ENCODE measurements around the gene MARCKS.

Gene MARCKS

DNA sequence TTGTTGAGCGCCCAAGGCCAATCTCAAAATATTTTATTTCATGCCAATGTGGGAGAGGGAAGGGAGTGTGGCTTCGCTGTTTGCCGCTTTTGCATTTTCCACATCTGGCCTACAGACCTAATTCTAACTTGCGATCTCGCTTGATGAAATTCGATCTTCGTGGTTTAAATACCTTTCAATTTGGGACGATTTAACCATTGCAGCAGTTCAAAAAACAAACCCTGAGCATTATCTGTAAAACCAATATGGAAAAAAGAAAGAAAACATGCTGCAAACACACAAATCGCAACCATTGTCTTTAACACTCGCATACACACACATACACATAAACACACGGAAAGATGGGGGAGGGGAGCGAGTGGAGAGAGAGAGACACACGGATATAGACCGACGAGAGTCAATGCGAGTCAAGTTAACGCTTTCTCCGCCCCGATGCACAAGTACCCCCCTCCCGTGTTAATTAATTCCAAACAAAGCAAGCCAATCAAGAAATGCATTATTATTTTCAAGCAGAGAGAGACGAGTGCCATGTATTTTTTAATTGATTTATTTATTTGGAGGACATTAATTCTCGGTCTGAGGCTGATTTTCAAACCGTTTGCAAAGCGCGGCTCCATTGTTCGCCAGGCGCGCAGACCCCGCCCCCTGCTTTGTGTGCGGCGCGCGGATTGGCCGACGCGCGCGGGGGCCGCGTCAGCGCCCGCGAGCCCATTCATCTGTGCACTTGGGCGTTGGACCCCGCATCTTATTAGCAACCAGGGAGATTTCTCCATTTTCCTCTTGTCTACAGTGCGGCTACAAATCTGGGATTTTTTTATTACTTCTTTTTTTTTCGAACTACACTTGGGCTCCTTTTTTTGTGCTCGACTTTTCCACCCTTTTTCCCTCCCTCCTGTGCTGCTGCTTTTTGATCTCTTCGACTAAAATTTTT is at the start of gene MARCKS:
MARCKS (plus strand) TSS at position 721 of the 931 bp plus-strand sequence. CDS start 401 bp downstream, outside the sequence.
- DNase-seq (ENCODE audit: low spot score) = peak; percentile 87

GRCh38 chr6:113809826-113810225 is 47.3 kb upstream of the MARCKS start:
- DNase-seq (ENCODE audit: low spot score) = no peak

GRCh38 chr6:113813142-113813541 is 44.0 kb upstream of the MARCKS start:
- peak; percentile 74 for DNase-seq (ENCODE audit: low spot score)

- no peak for DNase-seq (ENCODE audit: low spot score)
These were observed 38.6 kb upstream of the MARCKS start for GRCh38 chr6:113818578-113818977.

GRCh38 chr6:113819169-113819830 is 37.8 kb upstream of the MARCKS start:
- DNase-seq (ENCODE audit: low spot score) = no peak

DNA sequence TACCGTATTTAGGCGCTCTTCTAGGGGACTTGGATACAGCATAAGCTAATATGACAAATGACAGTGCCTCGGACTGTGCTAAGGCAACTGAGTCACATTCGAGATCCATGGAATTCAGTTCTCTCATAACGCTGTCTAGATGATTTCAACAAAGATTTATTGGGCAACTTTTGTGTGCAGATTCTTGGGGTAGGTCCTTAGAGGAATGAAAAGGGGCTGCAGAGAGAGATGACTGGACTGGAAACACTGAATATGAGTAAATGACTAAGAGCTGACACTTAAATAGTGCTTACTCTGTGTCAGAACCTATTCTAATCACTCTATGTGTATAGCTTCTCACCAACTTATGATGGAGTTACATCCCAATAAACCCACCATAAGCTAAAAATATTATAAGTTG is 36.4 kb upstream of the MARCKS start:
- DNase-seq (ENCODE audit: low spot score) = no peak

GRCh38 chr6:113821445-113821844 is 35.7 kb upstream of the MARCKS start:
- DNase-seq (ENCODE audit: low spot score) = no peak

DNA sequence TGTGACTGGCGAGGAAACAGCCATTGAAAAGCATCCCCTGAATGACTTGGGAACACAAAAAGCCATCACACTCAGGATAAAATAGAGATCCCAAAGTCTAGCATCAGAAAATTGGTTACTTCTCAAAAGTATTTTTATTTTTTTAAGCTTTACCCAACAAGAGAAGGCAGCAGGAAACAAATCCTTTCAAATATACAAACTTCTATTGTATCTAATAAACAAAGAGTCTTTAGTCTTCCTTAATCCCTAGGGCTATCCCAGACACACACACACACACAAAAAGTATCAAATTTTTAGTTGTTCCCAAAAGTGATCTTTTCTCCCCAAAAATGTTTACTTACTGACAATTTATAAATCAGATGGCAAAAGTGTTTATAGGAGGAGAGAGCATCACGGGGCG is 33.2 kb upstream of the MARCKS start:
- no peak for DNase-seq (ENCODE audit: low spot score)

DNA sequence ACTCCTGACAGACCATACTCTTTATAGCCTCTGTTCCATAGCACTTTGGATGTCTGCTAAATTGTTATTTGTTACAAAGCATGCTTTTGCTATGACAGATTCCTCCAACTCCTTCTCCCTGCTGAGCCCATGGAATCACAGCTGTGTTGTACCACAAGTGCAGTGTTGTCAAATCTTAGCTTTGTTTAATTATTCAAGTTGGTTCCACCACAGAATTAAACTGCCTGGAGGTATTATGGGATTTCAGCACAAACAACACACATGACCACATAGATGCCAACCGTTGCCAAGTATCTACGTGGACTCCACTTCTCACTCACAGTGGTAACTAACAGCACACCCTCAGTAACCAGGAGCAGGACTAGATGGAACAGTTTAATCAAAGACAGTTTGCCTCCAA is 32.7 kb upstream of the MARCKS start:
- no peak for DNase-seq (ENCODE audit: low spot score)

GRCh38 chr6:113824866-113825265 is 32.3 kb upstream of the MARCKS start:
- no peak for DNase-seq (ENCODE audit: low spot score)

DNA sequence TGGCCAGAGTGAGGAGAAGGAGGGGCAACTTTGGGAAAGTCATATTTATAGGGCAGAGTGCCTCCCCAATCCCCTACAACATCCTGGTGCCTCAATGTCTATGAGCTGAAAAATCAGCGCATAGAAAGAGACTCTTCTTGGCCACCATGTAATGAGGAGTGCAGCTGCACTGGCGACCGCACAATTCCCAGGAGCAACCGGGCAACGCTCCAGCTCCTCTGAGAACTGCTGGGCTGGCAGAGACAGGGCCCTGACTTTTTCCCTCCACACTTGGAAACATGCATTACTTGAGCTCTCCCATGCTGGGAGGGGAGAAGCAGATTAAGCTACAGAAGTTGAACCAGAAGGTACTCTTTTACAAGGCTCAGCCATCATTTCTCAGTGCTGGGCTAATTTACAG is 31.4 kb upstream of the MARCKS start:
- peak; percentile 77 for DNase-seq (ENCODE audit: low spot score)

GRCh38 chr6:113828984-113829695 is 28.0 kb upstream of the MARCKS start:
- no peak for DNase-seq (ENCODE audit: low spot score)

GRCh38 chr6:113829696-113830045 is 27.5 kb upstream of the MARCKS start:
- DNase-seq (ENCODE audit: low spot score) = peak; percentile 42

- no peak for DNase-seq (ENCODE audit: low spot score)
These were observed 27.0 kb upstream of the MARCKS start for GRCh38 chr6:113830140-113830539.

- DNase-seq (ENCODE audit: low spot score) = peak; percentile 46
These were observed 23.6 kb upstream of the MARCKS start for GRCh38 chr6:113833537-113833936.

- DNase-seq (ENCODE audit: low spot score) = no peak
These were observed 20.0 kb upstream of the MARCKS start for GRCh38 chr6:113837170-113837569.

- peak; percentile 62 for DNase-seq (ENCODE audit: low spot score)
These were observed 15.0 kb upstream of the MARCKS start for GRCh38 chr6:113842165-113842564.

GRCh38 chr6:113843500-113844073 is 13.6 kb upstream of the MARCKS start:
- no peak for DNase-seq (ENCODE audit: low spot score)

GRCh38 chr6:113846577-113846976 is 10.6 kb upstream of the MARCKS start:
- no peak for DNase-seq (ENCODE audit: low spot score)

DNA sequence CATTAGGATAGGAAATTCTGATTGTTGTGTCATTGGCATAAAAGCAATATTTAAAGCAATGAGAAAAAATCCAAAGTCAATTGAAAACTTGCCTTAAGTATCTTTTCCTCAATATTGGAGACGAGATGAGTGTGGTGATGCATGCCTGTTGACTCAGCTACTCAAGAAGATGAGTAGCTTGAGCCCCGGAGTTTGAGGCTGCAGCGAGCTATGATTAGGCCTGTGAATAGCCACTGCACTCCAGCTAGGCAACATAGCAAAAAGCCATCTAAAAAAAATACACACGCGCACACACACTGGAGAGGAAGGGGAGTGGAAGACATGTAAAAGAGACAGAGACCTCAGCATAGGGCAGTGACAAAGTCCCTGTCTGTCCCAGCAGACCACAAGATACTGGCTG is 9.7 kb upstream of the MARCKS start:
- peak; percentile 5 for DNase-seq (ENCODE audit: low spot score)

GRCh38 chr6:113848280-113848679 is 8.9 kb upstream of the MARCKS start:
- DNase-seq (ENCODE audit: low spot score) = no peak

- DNase-seq (ENCODE audit: low spot score) = no peak
These were observed 8.3 kb upstream of the MARCKS start for GRCh38 chr6:113848811-113849210.

Data from AG08395 (cell line).